H9 (cell line): ENCODE results near the gene GADD45A. TPM values are rescaled to one million over a fixed set of nuclear protein-coding genes. Genes with fewer than 3 reads are reported as not detected.

Experiments
- DNase-seq: peaks from one replicate; pipeline ENCODE4 v3.0.0-alpha.2; 2017
- H2AFZ ChIP-seq: one replicate; pipeline ENCODE4 v1.6.1; 2013; ENCODE audit warnings: mild to moderate bottlenecking, low read length, control low read depth, moderate library complexity
- H2AK5ac ChIP-seq: 2 replicates; pipeline ENCODE4 v1.6.1; 2013; ENCODE audit warnings: low read length, control low read depth, mixed read lengths; ENCODE audit not compliant: insufficient read length
- H2BK120ac ChIP-seq: one replicate; pipeline ENCODE4 v1.6.1; 2013; ENCODE audit warnings: low read depth, mild to moderate bottlenecking, low read length, control low read depth, inconsistent platforms; ENCODE audit not compliant: poor library complexity, severe bottlenecking
- H2BK12ac ChIP-seq: 2 replicates; pipeline ENCODE4 v1.6.1; 2013; ENCODE audit warnings: low read length, control low read depth, mixed read lengths, low read depth; ENCODE audit not compliant: insufficient read length
- H2BK15ac ChIP-seq: 2 replicates; pipeline ENCODE4 v1.6.1; 2013; ENCODE audit warnings: low read depth, low read length, control low read depth
- H2BK20ac ChIP-seq: one replicate; pipeline ENCODE4 v1.6.1; 2013; ENCODE audit warnings: low read depth, mild to moderate bottlenecking, low read length, control low read depth, inconsistent platforms; ENCODE audit not compliant: poor library complexity, severe bottlenecking
- H2BK5ac ChIP-seq: 2 replicates; pipeline ENCODE4 v1.6.1; 2013; ENCODE audit warnings: low read length, control low read depth, mixed read lengths; ENCODE audit not compliant: insufficient read length
- H3K14ac ChIP-seq: 2 replicates; pipeline ENCODE4 v1.6.1; 2013; ENCODE audit warnings: low read length, control low read depth; ENCODE audit not compliant: insufficient read depth
- H3K18ac ChIP-seq: 2 replicates; pipeline ENCODE4 v1.6.1; 2013; ENCODE audit warnings: low read depth, mild to moderate bottlenecking, mixed read lengths, low read length, control low read depth; ENCODE audit not compliant: insufficient read length
- H3K23ac ChIP-seq: 2 replicates; pipeline ENCODE4 v1.6.1; 2013; ENCODE audit warnings: low read length, control low read depth, mixed read lengths, low read depth; ENCODE audit not compliant: insufficient read length
- H3K23me2 ChIP-seq: 2 replicates; pipeline ENCODE4 v1.6.1; 2013; ENCODE audit warnings: low read depth, mild to moderate bottlenecking, mixed read lengths, low read length, control low read depth; ENCODE audit not compliant: insufficient read length, poor library complexity, severe bottlenecking
- H3K27ac ChIP-seq: 2 replicates; pipeline ENCODE4 v1.5.1; 2013; ENCODE audit warnings: low read length, control low read depth, mixed read lengths, low read depth; ENCODE audit not compliant: insufficient read length
- H3K27me3 ChIP-seq: 2 replicates; pipeline ENCODE4 v1.6.1; 2013; ENCODE audit warnings: low read length, control low read depth, inconsistent platforms; ENCODE audit not compliant: insufficient read depth
- H3K4ac ChIP-seq: 2 replicates; pipeline ENCODE4 v1.6.1; 2013; ENCODE audit warnings: low read depth, mild to moderate bottlenecking, control low read depth, inconsistent platforms, low read length, moderate library complexity
- H3K4me1 ChIP-seq: 2 replicates; pipeline ENCODE4 v1.6.1; 2013; ENCODE audit warnings: low read length, control low read depth, inconsistent platforms; ENCODE audit not compliant: insufficient read depth
- H3K4me2 ChIP-seq: 2 replicates; pipeline ENCODE4 v1.6.1; 2013; ENCODE audit warnings: low read length, control low read depth, mixed read lengths; ENCODE audit not compliant: insufficient read length, insufficient read depth
- H3K56ac ChIP-seq: 2 replicates; pipeline ENCODE4 v1.6.1; 2013; ENCODE audit warnings: low read depth, mild to moderate bottlenecking, mixed read lengths, low read length, control low read depth; ENCODE audit not compliant: insufficient read length
- H3K79me1 ChIP-seq: 2 replicates; pipeline ENCODE4 v1.6.1; 2013; ENCODE audit warnings: low read depth, mild to moderate bottlenecking, moderate library complexity, low read length, control low read depth, inconsistent platforms; ENCODE audit not compliant: insufficient read depth, poor library complexity, severe bottlenecking
- H3K79me2 ChIP-seq: 2 replicates; pipeline ENCODE4 v1.6.1; 2013; ENCODE audit warnings: low read length, control low read depth, inconsistent platforms; ENCODE audit not compliant: insufficient read depth
- H3K9ac ChIP-seq: 2 replicates; pipeline ENCODE4 v1.6.1; 2013; ENCODE audit warnings: low read length, control low read depth, mixed read lengths; ENCODE audit not compliant: insufficient read length; ENCODE audit errors: extremely low read depth
- H3K9me3 ChIP-seq: one replicate; pipeline ENCODE4 v1.6.1; 2013; ENCODE audit warnings: low read depth, low read length, inconsistent platforms; ENCODE audit not compliant: control insufficient read depth
- H3T11ph ChIP-seq: one replicate; pipeline ENCODE4 v1.6.1; 2013; ENCODE audit warnings: mild to moderate bottlenecking, low read length, control low read depth, inconsistent platforms
- H4K20me1 ChIP-seq: one replicate; pipeline ENCODE4 v1.6.1; 2013; ENCODE audit not compliant: control insufficient read depth, insufficient read length, insufficient read depth
- H4K5ac ChIP-seq: 2 replicates; pipeline ENCODE4 v1.6.1; 2013; ENCODE audit warnings: low read depth, mild to moderate bottlenecking, mixed read lengths, low read length, control low read depth; ENCODE audit not compliant: insufficient read length
- H4K8ac ChIP-seq: replicated peaks from 2 replicates; pipeline ENCODE4 v1.6.1; 2013; ENCODE audit warnings: low read length, control low read depth, mixed read lengths, low read depth; ENCODE audit not compliant: insufficient read length
- H4K91ac ChIP-seq: 2 replicates; pipeline ENCODE4 v1.6.1; 2013; ENCODE audit warnings: low read depth, mild to moderate bottlenecking, moderate library complexity, mixed read lengths, low read length, control low read depth; ENCODE audit not compliant: insufficient read length
- H3K27ac Mint-ChIP-seq, 3 experiments: 2 replicates in 2 of 3; 3 replicates in 1 of 3; pipeline ENCODE4 v1.8.0; 2020 to 2021; ENCODE audit warnings: mixed read lengths in 3 of 3, mild to moderate bottlenecking in 1 of 3, moderate library complexity in 1 of 3
- H3K27me3 Mint-ChIP-seq: 2 replicates; pipeline ENCODE4 v1.8.0; 2021; ENCODE audit warnings: low read depth, mild to moderate bottlenecking, moderate library complexity, mixed read lengths
- H3K36me3 Mint-ChIP-seq, 3 experiments: 2 replicates in 2 of 3; 3 replicates in 1 of 3; pipeline ENCODE4 v1.8.0; 2020 to 2021; ENCODE audit warnings: low read depth in 3 of 3, mixed read lengths in 3 of 3; ENCODE audit not compliant: insufficient read depth in 1 of 3
- H3K4me1 Mint-ChIP-seq, 2 experiments: 2 replicates each; pipeline ENCODE4 v1.8.0; 2020; ENCODE audit warnings: mixed read lengths in 2 of 2
- H3K4me3 Mint-ChIP-seq, 2 experiments: 2 replicates in 1 of 2; 3 replicates in 1 of 2; pipeline ENCODE4 v1.8.0; 2020 to 2021; ENCODE audit warnings: mild to moderate bottlenecking in 2 of 2, mixed read lengths in 2 of 2, moderate library complexity in 1 of 2
- H3K9me3 Mint-ChIP-seq, 2 experiments: 2 replicates in 1 of 2; 3 replicates in 1 of 2; pipeline ENCODE4 v1.8.0; 2020; ENCODE audit warnings: mild to moderate bottlenecking in 2 of 2, mixed read lengths in 2 of 2, moderate library complexity in 1 of 2
- CTCF ChIP-seq: fragments of 200-600 bp; sonication (generic); conservative IDR thresholded peaks from 3 replicates; pipeline ENCODE4 v1.8.0; 2021; ENCODE audit warnings: antibody characterized with exemption, mild to moderate bottlenecking
- total RNA-seq: library from RNA; stranded (reverse); gene quantifications from 2 replicates; pipeline ENCODE4 v1.2.1, GENCODE V29; 2021

GADD45A gene
- total RNA-seq, 1 experiment from 2014 or later, result 22.8 TPM

- no peak overlapping the region for H3K56ac ChIP-seq
- no peak overlapping the region for H3K18ac ChIP-seq
Measured at GRCh38 chr1:67691712-67692111, 6.7 kb downstream of the GADD45A start.

More at GRCh38 chr1:67691712-67692111, 6.7 kb downstream of the GADD45A start:
- Mint-ChIP-seq H3K27me3 (0 out of 2 replicates have a peak, but pooled peaks cover 1% of the 10 kb centered on the region), H3K36me3 (peaks cover 3 to 15% (median 11%) of the 10 kb centered on the region in 3 experiments), H3K27ac (no peak overlapping the region), H3K4me3 (no peak overlapping the region), H3K9me3 (peaks cover 0 to 1% of the 10 kb centered on the region in 2 experiments; a peak in 1 of 5 replicates), H3K4me1 (peaks cover 19 to 21% of the 10 kb centered on the region in 2 experiments)
- Histone ChIP-seq H4K8ac (no peak overlapping the region), H3K79me2 (no peaks in the 10 kb centered on the region), H4K20me1 (no peaks in the 10 kb centered on the region), H3K23ac (no peak overlapping the region), H2BK20ac (no peak overlapping the region), H3K14ac (no peak overlapping the region), H2BK15ac (no peak overlapping the region), H2BK5ac (no peak overlapping the region), H2BK12ac (no peak overlapping the region), H3K4ac (no peak overlapping the region), H4K5ac (no peak overlapping the region), H3K9ac (no peak overlapping the region), H3K79me1 (no peaks in the 10 kb centered on the region), H3T11ph (no peak overlapping the region), H3K23me2 (peaks cover under 1% of the 10 kb centered on the region), H3K27ac (no peak overlapping the region), H3K9me3 (no peaks in the 10 kb centered on the region), H2BK120ac (no peak overlapping the region), H2AK5ac (no peak overlapping the region), H4K91ac (no peak overlapping the region), H3K4me2 (no peak overlapping the region), H3K4me1 (peaks cover 3% of the 10 kb centered on the region; the same call in 1 of the 2 replicates), H3K27me3 (no peaks in the 10 kb centered on the region), H2AFZ (no peak overlapping the region)
- TF ChIP-seq CTCF, result no peak
- no peak for DNase-seq
